ENCODE data around the gene ASIC4. TPM values are rescaled to one million over a fixed set of nuclear protein-coding genes. Genes with fewer than 3 reads are reported as not detected.

The ASIC4 gene
- total and polyA plus RNA-seq, 2 of the 13 experiments (the other 11 are each of a cell fraction or from before 2014, with no cell fraction given): 0.03 TPM; not detected in 1

DNA sequence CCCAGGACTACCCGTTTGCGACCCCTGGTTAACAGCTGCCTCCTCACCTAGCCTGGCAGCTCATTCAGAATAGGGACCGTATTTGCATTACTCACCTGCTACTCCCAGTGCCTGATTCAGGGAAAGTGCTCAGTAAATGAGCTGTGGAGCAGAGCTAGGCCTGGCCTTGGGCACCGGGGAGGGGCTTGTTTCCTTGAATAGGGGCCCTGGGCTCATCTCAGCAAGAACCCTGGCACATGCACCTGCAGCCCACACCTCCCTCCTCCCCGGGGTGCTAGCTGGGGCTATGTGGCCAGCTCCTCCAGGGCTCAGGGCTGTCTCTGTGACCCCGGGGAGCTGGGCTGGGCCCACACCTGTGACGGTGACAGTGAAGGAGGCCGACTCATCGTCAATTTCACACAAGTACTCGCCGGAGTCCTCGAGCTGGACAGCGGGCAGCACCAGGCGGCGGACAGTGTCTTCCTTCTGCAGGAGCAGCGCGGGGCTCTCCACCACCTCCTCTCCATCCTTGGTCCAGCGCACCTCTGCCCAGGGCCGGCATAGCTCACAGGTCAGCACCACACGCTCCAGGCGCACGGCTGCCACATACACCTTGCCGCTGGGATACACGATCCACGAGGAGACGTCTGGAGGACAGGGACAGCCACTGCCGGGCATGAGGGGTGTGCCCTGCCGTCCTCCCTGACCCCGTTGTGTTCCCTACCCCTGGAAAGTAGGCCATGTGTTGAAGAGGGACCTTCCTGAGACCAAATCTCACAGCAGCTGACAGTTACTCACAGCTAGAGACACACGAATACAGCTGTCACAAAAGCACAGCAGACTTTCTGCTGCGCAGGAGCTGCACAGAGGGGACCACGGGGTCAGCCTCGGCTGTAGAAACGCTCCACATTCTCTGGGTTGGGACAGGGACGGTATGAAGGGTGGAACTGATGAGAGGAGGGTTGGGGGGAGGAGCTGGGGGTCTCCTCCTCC is 48.1 kb downstream of the ASIC4 start:
- Histone ChIP-seq H3K36me3 (replicated peaks in 1 of 2; ENCODE audit: control insufficient read depth in 1 of 2, insufficient read depth in 2 of 2, low read length in 2 of 2) (peaks cover 20 to 34% of the 10 kb centered on the region in 2 experiments; a peak in 4 of 5 replicates), H3K4me3 (replicated peaks in 1 of 3; ENCODE audit: insufficient read depth in 1 of 3, low read depth in 2 of 3, low read length in 3 of 3) (no peak overlapping the region), H3K4me1 (ENCODE audit: insufficient read depth, low read length) (peaks cover 46% of the 10 kb centered on the region), H3K27ac (ENCODE audit: extremely low read length, insufficient read depth, low read length) (peak overlapping the region; percentile 7), H3K4me2 (ENCODE audit: low read depth, low read length) (peak overlapping the region; percentile 41), H2AFZ (ENCODE audit: low read length) (no peak overlapping the region), H3K79me2 (ENCODE audit: insufficient read depth, low read length) (no peaks in the 10 kb centered on the region), H3K9ac (ENCODE audit: insufficient read depth, low read depth, low read length) (0 out of 2 replicates have a peak overlapping the region, but pooled peaks have one; percentile 1), H4K20me1 (ENCODE audit: insufficient read depth, low read length) (no peaks in the 10 kb centered on the region), H3K27me3 (ENCODE audit: control insufficient read depth in 1 of 2, insufficient read depth in 2 of 2, low read length in 2 of 2) (no peaks in the 10 kb centered on the region), H3K9me3 (ENCODE audit: low read length) (no peaks in the 10 kb centered on the region)
- CTCF ChIA-PET (ENCODE audit: low intra/inter-chr PET ratio, low total read pairs): interaction anchor here (2.7 to 3.7 kb wide), 2 partner anchors 21 to 80 kb away, joined by 19 to 28 read pairs; no protein-coding TSS in a partner anchor
- no TSS peak for BruUV-seq (replicated peaks)
- intact Hi-C loops (cut with micrococcal nuclease; ENCODE audit: unreplicated experiment) (loop anchor here (5.0 kb wide), 1 partner anchor 35 kb away; the partner anchor contains the start of gene STK11IP), in situ Hi-C loops (cut with HindIII; ENCODE audit: extremely low pct_ligation_motif_present, low pct_unique_long_range_greater_than_20kb) (loop anchor here (5.0 kb wide), 1 partner anchor 35 kb away; the partner anchor contains the start of gene STK11IP)
- ATAC-seq (peak; percentile 18), DNase-seq (ENCODE audit: low spot score) (peak; percentile 64), FAIRE-seq (no peak)
- POLR2A ChIA-PET: interaction anchor here (1.6 to 4.2 kb wide), 5 partner anchors 9 to 35 kb away, joined by 6 to 45 read pairs (median 22); partner anchors contain the start of genes CHPF, INHA, OBSL1 and STK11IP
- 72% methylated on average over 18 of the region's 35 CpGs for WGBS (ENCODE audit: low lambda C conversion rate)
- TF ChIP-seq ZNF549 (CRISPR knock-in tag; IDR thresholded peaks at IDR 0.05) (no peak), ZNF660 (CRISPR knock-in tag; IDR thresholded peaks at IDR 0.05; ENCODE audit: borderline replicate concordance, low read depth) (no peak), ZNF687 (CRISPR knock-in tag; IDR thresholded peaks at IDR 0.05) (peak; percentile 42), HOXD1 (CRISPR knock-in tag; IDR thresholded peaks at IDR 0.05) (no peak), SMC3 (IDR thresholded peaks at IDR 0.05; ENCODE audit: low read length) (no peak), ZSCAN29 (CRISPR knock-in tag; conservative IDR thresholded peaks at IDR 0.05) (no peak), ZBTB14 (CRISPR knock-in tag; IDR thresholded peaks at IDR 0.05) (no peak), IRF1 (CRISPR knock-in tag; IDR thresholded peaks at IDR 0.05; ENCODE audit: low read depth) (no peak), ZNF232 (CRISPR knock-in tag; IDR thresholded peaks at IDR 0.05; ENCODE audit: borderline replicate concordance) (no peak), HNF4G (IDR thresholded peaks at IDR 0.05; ENCODE audit: borderline replicate concordance, low read depth, low read length) (no peak), HNF4G (CRISPR knock-in tag; IDR thresholded peaks at IDR 0.05; ENCODE audit: borderline replicate concordance, low read depth) (no peak), ZSCAN31 (CRISPR knock-in tag; IDR thresholded peaks at IDR 0.05; ENCODE audit: low read depth) (no peak), ZNF446 (CRISPR knock-in tag; IDR thresholded peaks at IDR 0.05) (no peak), SUZ12 (IDR thresholded peaks at IDR 0.05; ENCODE audit: low read depth, low read length) (no peak), ZNF572 (CRISPR knock-in tag; IDR thresholded peaks at IDR 0.05) (no peak)
- TF ChIP-seq, protein P1, sequence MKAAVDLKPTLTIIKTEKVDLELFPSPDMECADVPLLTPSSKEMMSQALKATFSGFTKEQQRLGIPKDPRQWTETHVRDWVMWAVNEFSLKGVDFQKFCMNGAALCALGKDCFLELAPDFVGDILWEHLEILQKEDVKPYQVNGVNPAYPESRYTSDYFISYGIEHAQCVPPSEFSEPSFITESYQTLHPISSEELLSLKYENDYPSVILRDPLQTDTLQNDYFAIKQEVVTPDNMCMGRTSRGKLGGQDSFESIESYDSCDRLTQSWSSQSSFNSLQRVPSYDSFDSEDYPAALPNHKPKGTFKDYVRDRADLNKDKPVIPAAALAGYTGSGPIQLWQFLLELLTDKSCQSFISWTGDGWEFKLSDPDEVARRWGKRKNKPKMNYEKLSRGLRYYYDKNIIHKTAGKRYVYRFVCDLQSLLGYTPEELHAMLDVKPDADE (CRISPR knock-in tag; IDR thresholded peaks at IDR 0.05): no peak

Data from HepG2 (cell line).